Right lobe of liver (tissue), 6 donors: Measurements from ENCODE around the gene UBE2R2. TPM values are rescaled to one million over a fixed set of nuclear protein-coding genes. Genes with fewer than 3 reads are reported as not detected.
"Not testable (repeated sequence)": the region's sequence is repeated elsewhere in the genome, so short reads cannot be mapped to it uniquely, and the experiment has no call there.

Experiments used
- ATAC-seq, 4 donors: fragments of 200-7000 bp; cut with Tn5 transposase; one replicate each; pipeline ENCODE4 v1.9.1; 2020; ENCODE audit warnings: mild to moderate bottlenecking in 4 of 4, moderate library complexity in 4 of 4
- DNase-seq, 3 donors: peaks; one replicate each; pipeline ENCODE4 v3.0.0-alpha.2; 2020
- H3K27ac ChIP-seq, 3 donors: fragments of 200-600 bp; one replicate each; pipeline ENCODE4 v1.8.0; 2022
- H3K27me3 ChIP-seq, 2 donors: fragments of 200-600 bp; one replicate each; pipeline ENCODE4 v1.8.0; 2022
- H3K36me3 ChIP-seq, 4 donors: fragments of 200-600 bp; sonication (generic) in 1 of 4; one replicate each; pipeline versions ENCODE4 v1.5.1 to v1.8.0; 2017 to 2022; ENCODE audit warnings: control low read depth in 1 of 4
- H3K4me1 ChIP-seq, 4 donors: fragments of 200-600 bp; sonication (generic) in 1 of 4; one replicate each; pipeline versions ENCODE4 v1.5.1 to v1.8.0; 2017 to 2022; ENCODE audit warnings: control low read depth in 1 of 4
- H3K4me3 ChIP-seq, 3 donors: fragments of 200-600 bp; one replicate each; pipeline ENCODE4 v1.8.0; 2022
- H3K9me3 ChIP-seq, 4 donors: fragments of 200-600 bp; sonication (generic) in 1 of 4; one replicate each; pipeline versions ENCODE4 v1.5.1 to v1.8.0; 2017 to 2022; ENCODE audit warnings: control low read depth in 1 of 4
- CTCF ChIP-seq, 4 donors: fragments of 200-600 bp in 3 of 4; fragments of 450-650 bp in 1 of 4; IDR thresholded peaks; one replicate each; pipeline versions ENCODE4 v1.5.1 to v1.8.0; 2016 to 2022; ENCODE audit warnings: antibody characterized with exemption in 4 of 4, mild to moderate bottlenecking in 2 of 4
- POLR2A ChIP-seq: fragments of 450-650 bp; IDR thresholded peaks from one replicate; pipeline ENCODE4 v1.6.1; 2017; ENCODE audit warnings: antibody characterized with exemption, mild to moderate bottlenecking
- WGBS: methylation state at CpG from one replicate; pipeline ENCODE4 v1.1.6; 2018; ENCODE audit warnings: low coverage, low lambda C conversion rate; ENCODE audit not compliant: insufficient coverage; ENCODE audit errors: missing lambda C conversion rate; 5-methylcytosine and 5-hydroxymethylcytosine counted together
- intact Hi-C, 2 donors: fragments of 100-400 bp; cut with DNase I; formaldehyde crosslinking; loops; one replicate each; pipeline versions ENCODE4 v1.11.2 to v1.14.1; 2022
- total RNA-seq, 6 experiments: library from RNA; depleted of rRNA in 2 of 6; stranded (reverse); fragments of >200 nt in 2 of 6; fragmentation: NEBNext Ultra II Directional in 3 of 6; extraction: Animal tissue kit (Norgen Biotek cat#: 25700) in 3 of 6; gene quantifications; one replicate each; pipeline versions ENCODE4 v1.1.0 to v1.2.4, GENCODE V29; 2016 to 2023
- donor health status: DM: no; HTN: yes; CAD: no.
- donor health status: DM: no; HTN: no; CAD: no.
- donor health status: DM: no; HTN: no; CAD: no.
- donor health status: DM: no; HTN: yes; CAD: no.
- donor health status: DM: no; HTN: yes; CAD: no.

UBE2R2 gene
- total RNA-seq, 6 experiments from 2014 or later = 21.1 to 27.4 (median 21.8) TPM

GRCh38 chr9:33786681-33787080, 30.3 kb upstream of the UBE2R2 start:
- ATAC-seq = no peak
- no peak for DNase-seq
- Histone ChIP-seq H3K9me3 (no peaks in the 10 kb centered on the region), H3K4me3 (no peak overlapping the region), H3K27ac (no peak overlapping the region), H3K36me3 (no peaks in the 10 kb centered on the region), H3K4me1 (no peaks in the 10 kb centered on the region), H3K27me3 (no peaks in the 10 kb centered on the region)
- 85% methylated on average over 2 of the region's 2 CpGs for WGBS
- TF ChIP-seq POLR2A (no peak), CTCF (IDR thresholded peaks at IDR 0.05) (no peak)
- intact Hi-C loops = no loop called here

- TF ChIP-seq POLR2A (no peak), CTCF (IDR thresholded peaks at IDR 0.05) (peak in 1 of 4 donors; percentile 26)
- Histone ChIP-seq H3K36me3 (no peaks in the 10 kb centered on the region), H3K4me1 (no peaks in the 10 kb centered on the region), H3K27ac (no peak overlapping the region), H3K9me3 (no peaks in the 10 kb centered on the region), H3K27me3 (no peaks in the 10 kb centered on the region), H3K4me3 (no peak overlapping the region)
- WGBS = 50% methylated on average over 1 of the region's 1 CpG
- intact Hi-C loops = no loop called here
- DNase-seq (no peak), ATAC-seq (peak; percentile 40 to 59 (median 51))
Measured at GRCh38 chr9:33787839-33788238, 29.1 kb upstream of the UBE2R2 start.

- H3K4me1 ChIP-seq, DNase-seq, ATAC-seq, intact Hi-C loops, H3K27ac ChIP-seq, H3K27me3 ChIP-seq, H3K36me3 ChIP-seq, H3K9me3 ChIP-seq, H3K4me3 ChIP-seq: not testable (repeated sequence)
- 80% methylated on average over 2 of the region's 2 CpGs for WGBS
Measured at GRCh38 chr9:33789429-33789828, 27.5 kb upstream of the UBE2R2 start.

GRCh38 chr9:33791117-33791516, 25.8 kb upstream of the UBE2R2 start:
- WGBS = 24% methylated on average over 2 of the region's 2 CpGs
- no peak overlapping the region for H3K27ac ChIP-seq
- H3K4me1 ChIP-seq = no peaks in the 10 kb centered on the region
- TF ChIP-seq POLR2A (no peak), CTCF (IDR thresholded peaks at IDR 0.05) (no peak)
- H3K9me3 ChIP-seq = no peaks in the 10 kb centered on the region
- ATAC-seq (no peak), DNase-seq (no peak)
- no peaks in the 10 kb centered on the region for H3K27me3 ChIP-seq
- intact Hi-C loops = no loop called here
- H3K36me3 ChIP-seq = no peaks in the 10 kb centered on the region
- H3K4me3 ChIP-seq = no peak overlapping the region

GRCh38 chr9:33793496-33793895, 23.5 kb upstream of the UBE2R2 start:
- intact Hi-C loops, H3K4me1 ChIP-seq, H3K27me3 ChIP-seq, H3K9me3 ChIP-seq, ATAC-seq, H3K36me3 ChIP-seq, DNase-seq, H3K27ac ChIP-seq, H3K4me3 ChIP-seq: not testable (repeated sequence)
- WGBS = 100% methylated on average over 1 of the region's 1 CpG

GRCh38 chr9:33794560-33794959, 22.4 kb upstream of the UBE2R2 start:
- no peak overlapping the region for H3K4me3 ChIP-seq
- TF ChIP-seq POLR2A (no peak), CTCF (IDR thresholded peaks at IDR 0.05) (no peak)
- no peaks in the 10 kb centered on the region for H3K9me3 ChIP-seq
- H3K4me1 ChIP-seq = no peaks in the 10 kb centered on the region
- H3K27ac ChIP-seq = no peak overlapping the region
- WGBS = 100% methylated on average over 2 of the region's 2 CpGs
- H3K36me3 ChIP-seq = no peaks in the 10 kb centered on the region
- intact Hi-C loops = no loop called here
- no peak for ATAC-seq
- H3K27me3 ChIP-seq = no peaks in the 10 kb centered on the region
- DNase-seq = no peak
